NCI-H69 (cell line): ENCODE results near the gene AUTS2.
A peak's percentile ranks its signal among the peaks of the same experiment; 100 is the strongest.

Experiments used
- DNase-seq: peaks from one replicate; lab custom pipeline; 2025; lab: John Stamatoyannopoulos, UW

The AUTS2 gene

GRCh38 chr7:69893906-69894305 lies 295.6 kb downstream of the AUTS2 start:
- peak; percentile 96 for DNase-seq

- DNase-seq = peak; percentile 60
These were observed 297.2 kb downstream of the AUTS2 start for GRCh38 chr7:69895446-69895845.

- DNase-seq = no peak
These were observed 297.8 kb downstream of the AUTS2 start for GRCh38 chr7:69896121-69896520.

GRCh38 chr7:69898189-69898588 lies 299.9 kb downstream of the AUTS2 start:
- DNase-seq = peak; percentile 64

GRCh38 chr7:69903410-69903809 lies 305.1 kb downstream of the AUTS2 start:
- no peak for DNase-seq

GRCh38 chr7:69906283-69906995 lies 308.2 kb downstream of the AUTS2 start:
- DNase-seq = peak; percentile 86

GRCh38 chr7:69907720-69908119 lies 309.4 kb downstream of the AUTS2 start:
- DNase-seq = peak; percentile 62

GRCh38 chr7:69908454-69908853 lies 310.2 kb downstream of the AUTS2 start:
- peak; percentile 99 for DNase-seq

GRCh38 chr7:69910150-69910549 lies 311.9 kb downstream of the AUTS2 start:
- no peak for DNase-seq

- DNase-seq = peak; percentile 21
These were observed 313.1 kb downstream of the AUTS2 start for GRCh38 chr7:69911337-69911736.

- DNase-seq = no peak
These were observed 313.9 kb downstream of the AUTS2 start for GRCh38 chr7:69912141-69912540.

GRCh38 chr7:69912846-69913245 lies 314.6 kb downstream of the AUTS2 start:
- DNase-seq = no peak

- DNase-seq = no peak
These were observed 321.3 kb downstream of the AUTS2 start for GRCh38 chr7:69919426-69920111.

GRCh38 chr7:69920797-69921196 lies 322.5 kb downstream of the AUTS2 start:
- no peak for DNase-seq

- DNase-seq = no peak
These were observed 323.9 kb downstream of the AUTS2 start for GRCh38 chr7:69922026-69922803.

- no peak for DNase-seq
These were observed 329.2 kb downstream of the AUTS2 start for GRCh38 chr7:69927461-69927860.

- DNase-seq = no peak
These were observed 330.3 kb downstream of the AUTS2 start for GRCh38 chr7:69928621-69929020.

GRCh38 chr7:69929622-69930021 lies 331.3 kb downstream of the AUTS2 start:
- DNase-seq = no peak

GRCh38 chr7:69932034-69932628 lies 333.9 kb downstream of the AUTS2 start:
- peak; percentile 84 for DNase-seq

- DNase-seq = peak; percentile 100
These were observed 336.0 kb downstream of the AUTS2 start for GRCh38 chr7:69934144-69934903.

GRCh38 chr7:69935107-69935506 lies 336.8 kb downstream of the AUTS2 start:
- no peak for DNase-seq

GRCh38 chr7:69937097-69937496 lies 338.8 kb downstream of the AUTS2 start:
- DNase-seq = no peak
